ENCODE results near the gene DPH7. TPM values are rescaled to one million over a fixed set of nuclear protein-coding genes. Genes with fewer than 3 reads are reported as not detected.
"Not testable (repeated sequence)": the region's sequence is repeated elsewhere in the genome, so short reads cannot be mapped to it uniquely, and the experiment has no call there.

The DPH7 gene
- 43.2 and 46.2 TPM in 2 replicates for total RNA-seq

GRCh38 chr9:137578518-137579258, at the start of gene DPH7:
Gene DPH7, minus strand, starts transcription at chr9:137578925. Its CDS starts 148 bp downstream, at chr9:137578777.
- intact Hi-C loops (cut with micrococcal nuclease): loop anchor here (2.0 to 5.0 kb wide), 2 partner anchors 28 to 39 kb away; partner anchors contain the start of genes EHMT1, MRPL41 and PNPLA7
- Mint-ChIP-seq H3K27me3 (ENCODE audit: low read depth) (no peaks in the 10 kb centered on the region), H3K9me3 (no peaks in the 10 kb centered on the region), H3K27ac (peak within 1 kb of the TSS; percentile 42), H3K4me1 (ENCODE audit: low read depth) (peaks cover 18% of the 10 kb centered on the region), H3K36me3 (ENCODE audit: low read depth) (peaks cover 52% of the 10 kb centered on the region), H3K4me3 (ENCODE audit: low read depth) (peak within 1 kb of the TSS; percentile 84)
- DNase-seq (ENCODE audit: low spot score): peak; percentile 91

- Mint-ChIP-seq H3K36me3 (ENCODE audit: low read depth) (peaks cover 37% of the 10 kb centered on the region), H3K4me1 (ENCODE audit: low read depth) (peaks cover 30% of the 10 kb centered on the region)
- H3K4me3 Mint-ChIP-seq (ENCODE audit: low read depth); H3K27me3 Mint-ChIP-seq (ENCODE audit: low read depth); intact Hi-C loops (cut with micrococcal nuclease); H3K27ac Mint-ChIP-seq; H3K9me3 Mint-ChIP-seq; DNase-seq (ENCODE audit: low spot score): not testable (repeated sequence)
Measured at GRCh38 chr9:137627406-137627805, 48.7 kb upstream of the DPH7 start.

DNA sequence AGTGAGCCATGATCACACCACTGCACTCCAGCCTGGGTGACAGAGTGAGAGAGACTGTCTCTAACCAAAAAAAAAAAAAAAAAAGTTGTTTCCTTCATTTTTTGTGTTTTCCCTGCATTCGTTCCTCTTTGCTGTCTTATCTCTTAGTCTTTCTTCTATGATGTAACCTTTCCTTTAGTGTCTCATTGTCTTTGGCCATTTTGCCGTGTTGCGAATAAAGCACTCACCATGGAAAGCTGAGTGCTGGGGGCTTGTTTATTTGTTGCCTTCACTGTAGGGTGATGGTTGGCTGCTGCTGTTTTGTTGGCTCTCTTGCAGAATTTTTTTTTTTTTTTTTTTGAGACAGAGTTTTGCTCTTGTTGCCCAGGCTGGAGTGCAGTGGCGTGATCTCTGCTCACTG, 47.7 kb upstream of the DPH7 start:
- no peak overlapping the region for H3K27ac Mint-ChIP-seq
- peaks cover 40% of the 10 kb centered on the region for H3K36me3 Mint-ChIP-seq (ENCODE audit: low read depth)
- H3K4me3 Mint-ChIP-seq (ENCODE audit: low read depth): peak overlapping the region; percentile 27
- H3K9me3 Mint-ChIP-seq: no peaks in the 10 kb centered on the region
- H3K27me3 Mint-ChIP-seq (ENCODE audit: low read depth): no peaks in the 10 kb centered on the region
- intact Hi-C loops (cut with micrococcal nuclease): no loop called here
- no peak for DNase-seq (ENCODE audit: low spot score)
- H3K4me1 Mint-ChIP-seq (ENCODE audit: low read depth): peaks cover 30% of the 10 kb centered on the region

DNA sequence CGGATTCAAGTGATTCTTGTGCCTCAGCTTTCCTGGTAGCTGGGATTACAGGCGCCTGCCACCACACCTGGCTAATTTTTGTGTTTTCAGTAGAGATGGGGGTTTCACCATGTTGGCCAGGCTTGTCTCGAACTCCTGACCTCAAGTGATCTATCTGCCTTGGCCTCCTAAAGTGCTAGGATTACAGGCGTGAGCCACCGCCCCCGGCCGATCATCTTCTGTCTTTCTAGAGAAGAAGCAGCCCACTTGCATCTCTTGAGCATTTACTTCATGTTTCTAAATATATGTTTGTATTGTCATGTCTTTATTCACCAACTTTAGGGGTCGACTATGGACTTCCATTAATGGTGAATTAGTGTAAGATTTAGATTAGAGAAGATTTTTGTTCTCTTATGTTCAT, 43.5 kb upstream of the DPH7 start:
- DNase-seq (ENCODE audit: low spot score); H3K27me3 Mint-ChIP-seq (ENCODE audit: low read depth); H3K4me3 Mint-ChIP-seq (ENCODE audit: low read depth); H3K9me3 Mint-ChIP-seq; intact Hi-C loops (cut with micrococcal nuclease): not testable (repeated sequence)
- H3K4me1 Mint-ChIP-seq (ENCODE audit: low read depth): peaks cover 30% of the 10 kb centered on the region
- H3K36me3 Mint-ChIP-seq (ENCODE audit: low read depth): peaks cover 36% of the 10 kb centered on the region
- H3K27ac Mint-ChIP-seq: peak overlapping the region; percentile 4

DNA sequence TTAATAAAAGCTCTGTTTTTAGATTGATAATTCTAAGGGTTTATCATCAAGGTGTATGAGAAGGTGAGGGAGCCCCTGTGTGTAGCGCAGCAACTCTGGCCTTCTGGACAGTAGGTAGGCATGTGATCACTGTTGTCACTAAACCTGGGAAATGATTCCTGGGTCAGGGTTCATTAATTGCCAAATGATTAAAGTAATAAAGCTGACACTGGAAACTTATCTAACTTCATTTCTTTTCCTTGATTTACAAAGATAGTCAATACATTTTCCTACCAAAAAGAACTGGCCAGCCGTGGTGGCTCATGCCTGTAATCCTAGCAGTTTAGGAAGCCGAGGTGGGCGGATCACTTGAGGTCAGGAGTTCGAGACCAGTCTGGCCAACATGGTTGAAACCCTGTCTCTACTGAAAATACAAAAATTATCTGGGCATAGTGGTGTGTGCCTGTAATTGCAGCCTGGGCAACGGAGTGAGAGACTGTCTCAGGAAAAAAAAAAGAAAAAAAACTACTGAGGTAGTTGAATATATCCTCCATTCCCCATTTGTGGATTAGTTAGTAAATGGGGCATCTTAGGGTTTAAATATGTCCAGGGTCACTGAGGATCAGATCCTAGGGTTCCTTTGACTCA, 42.5 kb upstream of the DPH7 start:
- H3K9me3 Mint-ChIP-seq: no peaks in the 10 kb centered on the region
- peak overlapping the region; percentile 24 for H3K4me3 Mint-ChIP-seq (ENCODE audit: low read depth)
- intact Hi-C loops (cut with micrococcal nuclease): no loop called here
- H3K27ac Mint-ChIP-seq: no peak overlapping the region
- H3K36me3 Mint-ChIP-seq (ENCODE audit: low read depth): peaks cover 36% of the 10 kb centered on the region
- H3K4me1 Mint-ChIP-seq (ENCODE audit: low read depth): peaks cover 29% of the 10 kb centered on the region
- DNase-seq (ENCODE audit: low spot score): no peak
- H3K27me3 Mint-ChIP-seq (ENCODE audit: low read depth): no peaks in the 10 kb centered on the region

GRCh38 chr9:137620581-137620980, 41.9 kb upstream of the DPH7 start:
- intact Hi-C loops (cut with micrococcal nuclease): no loop called here
- Mint-ChIP-seq H3K27ac (no peak overlapping the region), H3K27me3 (ENCODE audit: low read depth) (no peaks in the 10 kb centered on the region), H3K36me3 (ENCODE audit: low read depth) (peaks cover 39% of the 10 kb centered on the region), H3K4me3 (ENCODE audit: low read depth) (peak overlapping the region; percentile 45), H3K4me1 (ENCODE audit: low read depth) (peaks cover 28% of the 10 kb centered on the region), H3K9me3 (no peaks in the 10 kb centered on the region)
- no peak for DNase-seq (ENCODE audit: low spot score)

- Mint-ChIP-seq H3K9me3 (no peaks in the 10 kb centered on the region), H3K36me3 (ENCODE audit: low read depth) (peaks cover 34% of the 10 kb centered on the region)
- intact Hi-C loops (cut with micrococcal nuclease): no loop called here
Measured at GRCh38 chr9:137620048-137620405, 41.3 kb upstream of the DPH7 start.

GRCh38 chr9:137619240-137620047, 40.7 kb upstream of the DPH7 start:
- intact Hi-C loops (cut with micrococcal nuclease): loop anchor here (5.0 kb wide), 1 partner anchor 42 kb away; the partner anchor contains the start of gene DPH7
- peaks cover 21% of the 10 kb centered on the region for H3K4me1 Mint-ChIP-seq (ENCODE audit: low read depth)
- H3K36me3 Mint-ChIP-seq (ENCODE audit: low read depth): peaks cover 38% of the 10 kb centered on the region
- H3K27me3 Mint-ChIP-seq (ENCODE audit: low read depth): no peaks in the 10 kb centered on the region
- DNase-seq (ENCODE audit: low spot score): no peak
- H3K27ac Mint-ChIP-seq: peak overlapping the region; percentile 47
- H3K4me3 Mint-ChIP-seq (ENCODE audit: low read depth): peak overlapping the region; percentile 84
- H3K9me3 Mint-ChIP-seq: no peaks in the 10 kb centered on the region

More at GRCh38 chr9:137620048-137620405, 41.3 kb upstream of the DPH7 start:
- peak overlapping the region; percentile 47 for H3K27ac Mint-ChIP-seq
- peak overlapping the region; percentile 84 for H3K4me3 Mint-ChIP-seq (ENCODE audit: low read depth)
- no peak for DNase-seq (ENCODE audit: low spot score)
- no peaks in the 10 kb centered on the region for H3K27me3 Mint-ChIP-seq (ENCODE audit: low read depth)
- peaks cover 23% of the 10 kb centered on the region for H3K4me1 Mint-ChIP-seq (ENCODE audit: low read depth)

DNA sequence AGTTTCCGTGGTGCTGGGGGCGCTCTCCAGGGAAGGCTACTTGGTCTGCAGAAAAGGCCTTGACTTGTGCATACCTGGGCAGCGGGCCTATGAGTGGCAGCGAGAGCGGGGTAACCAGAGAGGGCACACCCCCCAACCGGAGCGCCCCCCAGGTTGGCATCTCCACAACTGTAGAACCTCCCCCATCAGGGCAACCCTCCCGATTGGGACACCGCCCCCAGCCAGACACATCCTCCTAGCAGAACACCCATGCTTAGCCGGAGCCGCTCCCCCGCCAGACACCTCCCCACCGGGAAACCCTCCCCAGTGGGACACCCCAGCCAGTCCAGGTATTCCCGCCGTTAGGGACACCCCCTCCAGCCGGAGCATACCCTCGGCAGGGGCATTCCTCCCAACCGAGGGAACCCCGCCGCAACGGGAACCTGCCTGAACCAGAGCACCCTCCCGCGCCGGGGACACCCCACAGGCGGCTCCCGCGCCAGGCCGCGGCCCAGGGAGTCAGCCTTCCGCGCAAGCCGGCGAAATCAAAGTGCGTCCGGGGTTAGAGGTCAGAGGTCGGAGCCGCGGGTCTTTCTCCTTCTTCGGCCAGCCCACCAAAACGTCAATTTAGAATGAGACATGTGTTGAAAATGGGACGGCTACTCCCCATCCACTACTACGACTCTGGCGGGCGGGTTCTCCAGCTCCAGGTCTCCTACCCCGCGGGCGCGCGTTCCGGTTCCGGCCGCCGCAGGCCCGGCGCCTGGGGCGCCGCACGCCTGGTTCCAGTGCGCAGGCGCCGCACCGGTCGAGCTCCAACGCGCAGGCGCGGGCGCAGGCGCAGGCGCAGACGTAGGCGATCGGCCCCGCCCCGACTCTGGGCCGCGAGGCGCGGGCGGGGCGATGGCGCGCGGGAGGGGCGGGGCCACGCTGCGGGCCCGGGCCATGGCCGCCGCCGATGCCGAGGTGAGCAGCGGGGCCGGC, 39.7 kb upstream of the DPH7 start, which contains the start of gene EHMT1:
TSS of gene EHMT1 (plus strand) at position 901 of the 963 bp plus-strand sequence. CDS start at position 925, 24 bp downstream.
- no peaks in the 10 kb centered on the region for H3K27me3 Mint-ChIP-seq (ENCODE audit: low read depth)
- peak within 1 kb of the TSS; percentile 87 for H3K27ac Mint-ChIP-seq
- no peaks in the 10 kb centered on the region for H3K9me3 Mint-ChIP-seq
- intact Hi-C loops (cut with micrococcal nuclease): loop anchor here (1.0 to 5.0 kb wide), 2 partner anchors 13 to 41 kb away; partner anchors contain the start of genes ARRDC1 and DPH7
- H3K4me3 Mint-ChIP-seq (ENCODE audit: low read depth): peak within 1 kb of the TSS; percentile 87
- DNase-seq (ENCODE audit: low spot score): peak; percentile 89
- H3K4me1 Mint-ChIP-seq (ENCODE audit: low read depth): peaks cover 21% of the 10 kb centered on the region
- H3K36me3 Mint-ChIP-seq (ENCODE audit: low read depth): peaks cover 40% of the 10 kb centered on the region

DNA sequence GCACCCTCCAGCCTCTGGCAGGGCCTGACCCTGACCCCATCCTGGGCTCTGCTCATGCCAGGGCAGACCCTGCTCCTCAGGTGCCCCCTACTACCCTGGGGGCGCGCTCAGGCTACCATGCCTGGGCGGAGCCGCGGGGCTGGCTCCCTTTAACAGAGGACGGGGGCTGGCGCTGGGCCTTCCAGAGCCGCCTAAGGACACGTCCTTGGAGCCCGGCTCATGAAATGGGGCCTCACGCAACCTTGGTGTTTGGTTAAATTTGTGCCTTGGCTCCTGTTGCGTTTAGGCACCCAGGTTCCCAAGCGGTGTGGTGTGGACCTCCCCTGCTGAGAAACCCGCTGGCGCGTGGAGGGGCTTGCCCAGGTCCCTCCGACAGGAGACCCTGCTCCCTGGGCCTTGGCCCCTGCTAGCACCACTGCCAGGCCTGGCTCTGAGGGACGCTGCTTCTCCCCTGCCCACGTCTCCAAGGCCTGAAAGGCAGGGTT, 36.7 kb upstream of the DPH7 start:
- Mint-ChIP-seq H3K36me3 (ENCODE audit: low read depth) (peaks cover 36% of the 10 kb centered on the region), H3K4me3 (ENCODE audit: low read depth) (no peak overlapping the region), H3K9me3 (no peaks in the 10 kb centered on the region), H3K27ac (no peak overlapping the region), H3K4me1 (ENCODE audit: low read depth) (peaks cover 10% of the 10 kb centered on the region), H3K27me3 (ENCODE audit: low read depth) (no peaks in the 10 kb centered on the region)
- intact Hi-C loops (cut with micrococcal nuclease): loop anchor here (5.0 kb wide), 1 partner anchor 38 kb away; the partner anchor contains the start of gene DPH7
- no peak for DNase-seq (ENCODE audit: low spot score)

DNA sequence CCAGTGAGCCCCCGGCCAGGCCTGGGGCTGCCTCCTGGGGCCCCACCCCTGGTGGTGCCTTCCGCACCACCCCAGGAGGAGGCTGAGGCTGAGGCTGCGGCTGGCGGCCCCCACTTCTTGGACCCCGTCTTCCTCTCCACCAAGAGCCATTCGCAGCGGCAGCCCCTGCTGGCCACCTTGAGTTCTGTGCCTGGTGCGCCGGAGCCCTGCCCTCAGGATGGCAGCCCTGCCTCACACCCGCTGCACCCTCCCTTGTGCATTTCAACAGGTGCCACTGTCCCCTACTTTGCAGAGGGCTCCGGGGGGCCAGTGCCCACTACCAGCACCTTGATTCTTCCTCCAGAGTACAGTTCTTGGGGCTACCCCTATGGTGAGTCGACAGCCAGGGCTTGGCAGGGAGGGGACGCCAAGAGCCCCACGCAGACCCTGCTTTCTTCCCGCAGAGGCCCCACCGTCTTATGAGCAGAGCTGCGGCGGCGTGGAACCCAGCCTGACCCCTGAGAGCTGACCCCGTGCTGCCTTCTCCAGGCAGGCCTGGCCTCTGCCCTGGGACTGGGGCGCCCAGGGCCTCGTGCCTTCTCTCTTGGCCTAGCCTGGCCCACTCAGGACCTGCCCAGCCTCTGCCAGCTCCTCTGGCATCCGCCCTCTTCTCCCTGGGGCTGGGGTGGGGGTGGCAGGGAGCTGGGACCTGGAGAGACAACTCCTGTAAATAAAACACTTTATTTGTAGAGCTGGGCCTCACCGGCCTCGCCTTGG, 36.1 kb upstream of the DPH7 start:
- DNase-seq (ENCODE audit: low spot score): no peak
- H3K4me3 Mint-ChIP-seq (ENCODE audit: low read depth): no peak overlapping the region
- H3K4me1 Mint-ChIP-seq (ENCODE audit: low read depth): peaks cover 7% of the 10 kb centered on the region
- intact Hi-C loops (cut with micrococcal nuclease): loop anchor here (5.0 kb wide), 1 partner anchor 38 kb away; the partner anchor contains the start of gene DPH7
- no peaks in the 10 kb centered on the region for H3K9me3 Mint-ChIP-seq
- H3K27me3 Mint-ChIP-seq (ENCODE audit: low read depth): no peaks in the 10 kb centered on the region
- H3K27ac Mint-ChIP-seq: no peak overlapping the region
- H3K36me3 Mint-ChIP-seq (ENCODE audit: low read depth): peaks cover 33% of the 10 kb centered on the region

Data from activated T-helper 2 cell treated with anti-CD3 and anti-CD28 coated beads, Interferon-gamma antibody, Interleukin-2, Interleukin-4, amounts not matched to agents 10 μg/mL and 5 μg/mL and 100 μg/mL, durations not matched to agents 14 hours and 24 hours and 36 hours (primary cell).